GM12873 (cell line): ENCODE measurements around the gene RIC3.

Experiments
- TF ChIP-seq, protein P1 (sequence below): IDR thresholded peaks from 2 replicates; pipeline ENCODE4 v1.5.1; 2012; ENCODE audit warnings: low read depth, mild to moderate bottlenecking, moderate library complexity, low read length, control low read depth; ENCODE audit not compliant: insufficient read depth; ENCODE audit errors: missing control alignments

Gene RIC3

DNA sequence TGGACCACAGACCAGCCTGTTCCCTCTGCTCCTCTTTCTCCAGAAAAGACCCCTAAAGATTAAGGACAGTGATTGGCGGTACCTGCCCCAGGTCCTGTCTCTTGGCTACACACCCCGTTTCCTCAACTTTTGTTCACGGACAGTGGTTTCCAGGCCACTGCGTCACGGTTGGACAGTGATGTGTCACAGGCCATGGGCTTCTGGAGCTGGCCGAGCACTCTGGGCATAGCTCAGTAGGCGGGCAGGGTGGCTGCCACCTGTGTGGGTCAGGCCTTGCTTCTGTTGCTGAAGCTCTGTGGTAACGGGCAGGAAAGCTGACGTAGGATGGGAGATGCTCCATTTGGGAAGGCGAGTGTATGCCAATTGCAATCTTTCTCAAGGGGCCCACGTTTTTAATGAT lies 74.2 kb downstream of the RIC3 start:
- TF ChIP-seq, protein P1, sequence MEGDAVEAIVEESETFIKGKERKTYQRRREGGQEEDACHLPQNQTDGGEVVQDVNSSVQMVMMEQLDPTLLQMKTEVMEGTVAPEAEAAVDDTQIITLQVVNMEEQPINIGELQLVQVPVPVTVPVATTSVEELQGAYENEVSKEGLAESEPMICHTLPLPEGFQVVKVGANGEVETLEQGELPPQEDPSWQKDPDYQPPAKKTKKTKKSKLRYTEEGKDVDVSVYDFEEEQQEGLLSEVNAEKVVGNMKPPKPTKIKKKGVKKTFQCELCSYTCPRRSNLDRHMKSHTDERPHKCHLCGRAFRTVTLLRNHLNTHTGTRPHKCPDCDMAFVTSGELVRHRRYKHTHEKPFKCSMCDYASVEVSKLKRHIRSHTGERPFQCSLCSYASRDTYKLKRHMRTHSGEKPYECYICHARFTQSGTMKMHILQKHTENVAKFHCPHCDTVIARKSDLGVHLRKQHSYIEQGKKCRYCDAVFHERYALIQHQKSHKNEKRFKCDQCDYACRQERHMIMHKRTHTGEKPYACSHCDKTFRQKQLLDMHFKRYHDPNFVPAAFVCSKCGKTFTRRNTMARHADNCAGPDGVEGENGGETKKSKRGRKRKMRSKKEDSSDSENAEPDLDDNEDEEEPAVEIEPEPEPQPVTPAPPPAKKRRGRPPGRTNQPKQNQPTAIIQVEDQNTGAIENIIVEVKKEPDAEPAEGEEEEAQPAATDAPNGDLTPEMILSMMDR, result no peak

DNA sequence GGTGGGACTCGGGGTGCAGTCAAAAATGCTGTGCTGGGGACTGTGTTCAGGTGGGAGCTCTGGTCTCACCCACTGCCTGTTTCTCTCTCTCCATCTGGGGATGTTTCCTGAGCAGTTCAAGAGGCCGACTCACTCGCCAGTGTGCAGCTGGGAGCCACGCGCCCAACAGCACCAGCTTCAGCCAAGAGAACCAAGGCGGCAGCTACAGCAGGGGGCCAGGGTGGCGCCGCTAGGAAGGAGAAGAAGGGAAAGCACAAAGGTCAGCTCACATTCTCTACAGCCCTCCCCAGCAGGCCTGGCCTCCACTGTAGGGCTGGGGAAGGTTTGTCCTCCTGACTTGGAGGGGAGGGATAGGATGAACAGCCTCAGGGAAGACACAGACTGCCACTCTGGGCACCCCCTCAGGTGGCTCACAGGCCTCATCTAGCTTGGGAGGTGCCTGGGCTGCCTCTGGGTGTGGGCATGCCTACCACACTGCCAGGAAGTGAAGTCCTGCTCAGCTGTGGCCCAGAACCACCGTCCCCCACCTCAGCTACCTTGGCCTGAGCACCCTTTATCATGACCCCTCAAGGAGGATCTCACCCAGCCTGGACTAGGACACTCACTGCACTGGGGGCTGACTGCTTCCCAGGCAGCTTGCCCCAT lies 74.8 kb downstream of the RIC3 start:
- TF ChIP-seq, protein P1, result no peak

DNA sequence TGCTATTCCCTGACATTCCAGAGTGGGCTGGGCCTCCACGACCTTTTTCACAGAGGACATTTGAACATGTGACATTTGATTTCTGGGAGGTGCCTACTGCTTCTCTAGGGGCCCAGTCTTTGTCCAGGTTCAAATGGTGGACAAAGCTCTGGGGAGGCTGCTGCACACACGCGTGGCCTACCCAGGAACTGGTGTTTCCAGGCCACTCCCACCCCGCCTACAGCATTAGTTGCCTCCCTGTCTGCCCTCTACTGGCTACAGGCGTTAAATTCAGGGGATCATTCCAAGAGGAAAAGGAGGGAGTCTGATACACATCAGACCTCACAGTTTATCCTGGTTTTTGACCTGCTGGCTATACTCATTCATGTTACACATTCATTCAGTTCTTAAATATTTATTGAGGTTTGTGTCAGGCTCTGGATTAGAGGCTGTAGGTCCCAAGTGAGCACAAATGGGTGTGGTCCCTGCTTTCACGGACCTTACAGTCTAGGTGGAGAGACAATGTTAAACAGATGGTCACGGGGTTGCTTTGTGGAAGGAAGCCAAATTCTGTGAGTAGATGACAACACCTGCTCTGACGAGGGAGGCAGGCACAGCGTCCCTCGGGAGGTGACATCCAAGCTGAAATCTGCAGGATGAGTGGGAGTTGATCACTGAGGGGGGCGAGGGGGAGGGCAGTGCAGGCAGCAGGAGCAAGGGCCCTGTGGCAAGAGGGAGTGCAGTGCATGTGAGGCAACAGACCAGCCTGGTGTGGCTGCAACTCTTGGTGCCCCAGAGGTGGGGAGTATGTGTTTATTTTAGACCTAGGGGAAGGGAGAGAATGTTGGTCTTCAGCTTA lies 76.0 kb downstream of the RIC3 start:
- TF ChIP-seq, protein P1, result peak; percentile 77

DNA sequence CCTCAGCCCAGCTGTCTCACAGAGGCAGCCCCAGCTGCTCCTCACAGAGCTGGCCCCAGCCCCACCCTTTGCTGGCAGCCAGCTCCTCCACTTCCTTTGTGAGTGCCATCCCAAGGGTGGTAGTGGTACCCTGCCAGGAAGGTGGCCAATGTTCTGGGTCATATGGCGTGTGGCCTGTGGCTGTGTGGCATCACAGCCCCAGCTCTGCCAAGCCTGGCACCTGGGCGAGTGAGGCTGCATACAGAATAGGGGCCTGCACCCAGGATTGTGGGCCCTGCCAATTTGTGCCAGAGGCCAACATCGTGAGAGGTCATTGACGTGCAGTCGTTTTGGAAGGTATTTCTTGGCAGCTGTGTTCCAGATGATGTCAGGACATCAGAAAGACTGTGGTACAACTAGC lies 77.1 kb downstream of the RIC3 start:
- TF ChIP-seq, protein P1, result no peak

DNA sequence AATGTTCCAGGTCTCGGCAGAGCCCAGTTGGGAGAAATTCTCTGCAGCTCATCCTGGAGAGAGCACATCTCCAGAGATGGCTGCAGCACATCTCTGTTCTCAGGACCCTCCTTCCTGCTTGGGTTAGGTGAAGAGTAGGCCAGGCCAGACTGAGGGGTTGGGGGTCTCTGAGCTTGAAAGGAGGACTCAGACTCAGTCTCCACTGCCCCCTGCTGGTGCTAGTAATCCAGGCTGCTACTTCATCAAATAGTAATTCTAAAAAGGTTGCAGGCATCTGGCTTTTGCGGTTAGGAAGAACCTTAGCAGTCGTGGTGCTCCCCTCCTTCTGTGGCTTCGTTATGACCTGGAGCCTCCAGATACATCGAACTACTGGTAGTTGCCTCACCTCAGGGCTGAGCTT lies 78.1 kb downstream of the RIC3 start:
- TF ChIP-seq, protein P1, result peak; percentile 67

DNA sequence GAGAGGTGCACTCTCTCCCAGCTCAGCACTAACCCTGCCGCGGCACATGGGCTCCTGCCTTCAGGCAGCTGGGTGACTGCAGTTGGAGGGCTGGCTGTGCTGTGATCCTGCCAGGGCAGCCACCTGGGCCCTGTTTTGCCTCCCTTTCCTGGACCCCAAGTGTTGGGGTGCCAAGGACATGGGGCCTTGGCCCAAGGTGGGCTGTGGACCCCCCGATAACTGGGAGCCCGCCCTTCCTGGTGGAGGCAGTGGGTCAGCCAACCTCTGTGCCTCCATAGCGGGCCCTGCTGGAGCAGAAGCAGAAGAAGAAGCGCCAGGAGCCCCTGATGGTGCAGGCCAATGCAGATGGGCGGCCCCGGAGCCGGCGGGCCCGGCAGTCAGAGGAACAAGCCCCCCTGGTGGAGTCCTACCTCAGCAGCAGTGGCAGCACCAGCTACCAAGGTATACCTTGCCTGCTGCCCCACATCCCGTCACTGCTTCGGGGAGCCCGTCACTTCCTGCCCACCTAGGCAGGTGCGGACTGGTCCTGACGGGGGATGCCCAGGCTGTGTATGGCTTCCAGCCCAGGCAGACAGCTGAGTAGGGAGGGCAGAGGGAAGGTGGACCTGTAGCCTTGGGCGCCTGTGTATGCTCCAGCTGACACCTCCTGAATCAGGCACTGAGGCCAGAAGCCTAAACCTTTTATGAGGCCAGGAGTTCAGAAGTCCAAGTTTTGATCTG lies 78.9 kb downstream of the RIC3 start:
- TF ChIP-seq, protein P1, result no peak

DNA sequence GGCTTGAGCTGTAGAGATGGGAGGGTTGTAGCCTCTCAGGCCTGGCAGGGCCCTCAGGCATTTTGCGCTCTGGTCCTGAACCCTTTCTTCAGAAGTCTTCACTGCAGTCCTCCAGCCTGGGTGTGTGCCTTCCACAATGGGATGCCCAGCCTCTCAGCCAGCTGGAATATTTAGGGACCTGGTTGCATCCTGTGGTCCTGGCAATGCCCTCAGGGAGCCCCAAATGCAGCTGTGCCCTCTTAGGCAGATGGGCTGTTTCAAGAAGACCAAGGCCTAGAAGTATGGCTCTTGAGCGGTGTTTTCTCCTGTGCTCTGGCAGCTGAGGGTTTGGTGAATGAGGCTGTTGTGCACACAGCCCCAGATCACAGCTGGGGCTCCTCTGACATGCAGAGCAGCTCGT lies 81.1 kb downstream of the RIC3 start:
- TF ChIP-seq, protein P1, result no peak
